HG03520 (cell line): ENCODE data around the gene FJX1.
"Not testable (repeated sequence)": the region's sequence is repeated elsewhere in the genome, so short reads cannot be mapped to it uniquely, and the experiment has no call there.

Source experiments
- ATAC-seq: cut with Tn5 transposase; IDR thresholded peaks from one replicate; pipeline ENCODE4 v1.9.1; 2021; ENCODE audit warnings: mild to moderate bottlenecking, moderate library complexity; ENCODE audit not compliant: unreplicated experiment

The FJX1 gene

DNA sequence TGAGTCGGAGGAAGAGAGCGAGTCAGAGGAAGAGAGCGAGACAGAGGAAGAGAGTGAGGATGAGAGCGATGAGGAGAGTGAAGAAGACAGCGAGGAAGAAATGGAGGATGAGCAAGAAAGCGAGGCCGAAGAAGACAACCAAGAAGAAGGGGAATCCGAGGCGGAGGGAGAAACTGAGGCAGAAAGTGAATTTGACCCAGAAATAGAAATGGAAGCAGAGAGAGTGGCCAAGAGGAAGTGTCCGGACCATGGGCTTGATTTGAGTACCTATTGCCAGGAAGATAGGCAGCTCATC is 45.1 kb downstream of the FJX1 start:
- ATAC-seq = no peak

GRCh38 chr11:35664977-35665441 is 46.7 kb downstream of the FJX1 start:
- no peak for ATAC-seq

GRCh38 chr11:35667257-35667656 is 49.0 kb downstream of the FJX1 start:
- no peak for ATAC-seq

DNA sequence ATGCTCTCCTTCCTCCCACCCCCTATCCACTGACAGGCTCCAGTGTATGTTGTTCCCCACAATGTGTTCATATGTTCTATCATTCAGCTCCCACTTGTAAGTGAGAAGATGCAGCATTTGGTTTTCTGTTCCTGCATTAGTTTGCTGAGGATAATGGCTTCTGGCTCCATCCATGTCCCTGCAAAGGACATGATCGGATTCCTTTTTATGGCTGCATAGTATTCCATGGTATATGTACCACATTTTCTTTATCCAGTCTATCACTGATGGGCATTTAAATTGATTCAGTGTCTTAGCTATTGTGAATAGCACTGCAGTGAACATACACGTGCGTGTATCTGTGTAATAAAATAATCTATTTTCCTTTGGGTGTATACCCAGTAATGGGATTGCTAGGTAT is 50.1 kb downstream of the FJX1 start:
- ATAC-seq = not testable (repeated sequence)
